ENCODE measurements around the gene GNB1L. TPM values are rescaled to one million over a fixed set of nuclear protein-coding genes. Genes with fewer than 3 reads are reported as not detected.

Gene GNB1L
- total and polyA plus RNA-seq, 9 of the 15 experiments (the other 6 are each of a cell fraction or from before 2014, with no cell fraction given), result 0.56 to 50.5 (median 10.2) TPM

DNA sequence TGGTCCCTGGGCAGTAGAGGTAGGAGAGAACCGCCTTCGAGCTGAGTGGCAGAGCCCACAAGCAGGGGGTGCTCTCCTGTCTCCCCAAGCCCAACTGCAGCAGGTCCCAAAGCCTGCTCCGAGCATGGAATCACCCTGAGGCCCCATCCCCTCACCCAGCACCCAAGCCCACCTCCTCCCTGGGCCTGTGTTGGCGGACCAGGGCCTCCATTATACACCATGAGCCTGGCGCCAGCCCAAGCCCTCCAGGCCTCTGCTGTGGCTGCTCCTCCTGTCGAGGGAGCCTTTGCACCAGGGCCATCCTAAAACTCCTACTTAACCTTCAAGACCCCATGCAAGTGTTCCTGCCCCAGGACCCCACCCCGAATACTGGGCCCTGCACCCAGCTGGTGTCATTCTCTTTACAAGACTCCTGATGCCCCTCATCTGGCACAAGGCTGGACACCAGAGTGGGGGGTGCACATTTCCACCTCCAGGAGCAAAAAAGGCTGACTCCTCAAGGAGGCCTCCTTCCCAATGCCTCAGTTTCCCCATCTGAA lies 114.7 kb downstream of the GNB1L start (continued):
- TF ChIP-seq, protein P1, sequence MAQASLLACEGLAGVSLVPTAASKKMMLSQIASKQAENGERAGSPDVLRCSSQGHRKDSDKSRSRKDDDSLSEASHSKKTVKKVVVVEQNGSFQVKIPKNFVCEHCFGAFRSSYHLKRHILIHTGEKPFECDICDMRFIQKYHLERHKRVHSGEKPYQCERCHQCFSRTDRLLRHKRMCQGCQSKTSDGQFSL (CRISPR knock-in tag; IDR thresholded peaks at IDR 0.05), result no peak
- TF ChIP-seq, protein P1 (tag; IDR thresholded peaks at IDR 0.05), result 0 out of 4 replicates have a peak, but pooled peaks of 1 of the 2 experiments have one; percentile 44
- no peak for TF ChIP-seq ATF7 (IDR thresholded peaks at IDR 0.05)
- 0 out of 2 replicates have a peak, but pooled peaks have one; percentile 31 for TF ChIP-seq ZNF830 (CRISPR knock-in tag; IDR thresholded peaks at IDR 0.05)
- no peak for TF ChIP-seq HIVEP1 (CRISPR knock-in tag; IDR thresholded peaks at IDR 0.05)
- no peak for TF ChIP-seq COPS2 (conservative IDR thresholded peaks at IDR 0.05)
- TF ChIP-seq ZNF699 (CRISPR knock-in tag; IDR thresholded peaks at IDR 0.05; ENCODE audit: insufficient replicate concordance), result no peak
- TF ChIP-seq, protein P2, sequence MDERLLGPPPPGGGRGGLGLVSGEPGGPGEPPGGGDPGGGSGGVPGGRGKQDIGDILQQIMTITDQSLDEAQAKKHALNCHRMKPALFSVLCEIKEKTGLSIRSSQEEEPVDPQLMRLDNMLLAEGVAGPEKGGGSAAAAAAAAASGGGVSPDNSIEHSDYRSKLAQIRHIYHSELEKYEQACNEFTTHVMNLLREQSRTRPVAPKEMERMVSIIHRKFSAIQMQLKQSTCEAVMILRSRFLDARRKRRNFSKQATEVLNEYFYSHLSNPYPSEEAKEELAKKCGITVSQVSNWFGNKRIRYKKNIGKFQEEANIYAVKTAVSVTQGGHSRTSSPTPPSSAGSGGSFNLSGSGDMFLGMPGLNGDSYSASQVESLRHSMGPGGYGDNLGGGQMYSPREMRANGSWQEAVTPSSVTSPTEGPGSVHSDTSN (CRISPR knock-in tag; IDR thresholded peaks at IDR 0.05; ENCODE audit: low read depth), result no peak
- TF ChIP-seq, protein P2 (tag; conservative IDR thresholded peaks at IDR 0.05; ENCODE audit: low read depth), result no peak
- no peak for TF ChIP-seq ZNF644 (tag; IDR thresholded peaks at IDR 0.05; ENCODE audit: low read depth)
- TF ChIP-seq, protein P3, sequence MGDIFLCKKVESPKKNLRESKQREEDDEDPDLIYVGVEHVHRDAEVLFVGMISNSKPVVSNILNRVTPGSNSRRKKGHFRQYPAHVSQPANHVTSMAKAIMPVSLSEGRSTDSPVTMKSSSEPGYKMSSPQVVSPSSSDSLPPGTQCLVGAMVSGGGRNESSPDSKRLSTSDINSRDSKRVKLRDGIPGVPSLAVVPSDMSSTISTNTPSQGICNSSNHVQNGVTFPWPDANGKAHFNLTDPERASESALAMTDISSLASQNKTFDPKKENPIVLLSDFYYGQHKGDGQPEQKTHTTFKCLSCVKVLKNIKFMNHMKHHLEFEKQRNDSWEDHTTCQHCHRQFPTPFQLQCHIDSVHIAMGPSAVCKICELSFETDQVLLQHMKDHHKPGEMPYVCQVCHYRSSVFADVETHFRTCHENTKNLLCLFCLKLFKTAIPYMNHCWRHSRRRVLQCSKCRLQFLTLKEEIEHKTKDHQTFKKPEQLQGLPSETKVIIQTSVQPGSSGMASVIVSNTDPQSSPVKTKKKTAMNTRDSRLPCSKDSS (IDR thresholded peaks at IDR 0.05; ENCODE audit: low read depth, partially characterized antibody), result no peak
- TF ChIP-seq STAG1 (CRISPR knock-in tag; IDR thresholded peaks at IDR 0.05; ENCODE audit: borderline replicate concordance), result no peak
- 0 out of 2 replicates have a peak, but pooled peaks have one; percentile 7 for TF ChIP-seq HDAC6 (IDR thresholded peaks at IDR 0.05; ENCODE audit: low read depth, low read length)
- TF ChIP-seq ZBTB7A (IDR thresholded peaks at IDR 0.05; ENCODE audit: borderline replicate concordance, control insufficient read depth, low read depth, low read length), result peak; percentile 41; the same call in 1 of the 2 replicates
- TF ChIP-seq FOXK1 (CRISPR knock-in tag; IDR thresholded peaks at IDR 0.05; ENCODE audit: borderline replicate concordance), result no peak
- TF ChIP-seq, protein P4, sequence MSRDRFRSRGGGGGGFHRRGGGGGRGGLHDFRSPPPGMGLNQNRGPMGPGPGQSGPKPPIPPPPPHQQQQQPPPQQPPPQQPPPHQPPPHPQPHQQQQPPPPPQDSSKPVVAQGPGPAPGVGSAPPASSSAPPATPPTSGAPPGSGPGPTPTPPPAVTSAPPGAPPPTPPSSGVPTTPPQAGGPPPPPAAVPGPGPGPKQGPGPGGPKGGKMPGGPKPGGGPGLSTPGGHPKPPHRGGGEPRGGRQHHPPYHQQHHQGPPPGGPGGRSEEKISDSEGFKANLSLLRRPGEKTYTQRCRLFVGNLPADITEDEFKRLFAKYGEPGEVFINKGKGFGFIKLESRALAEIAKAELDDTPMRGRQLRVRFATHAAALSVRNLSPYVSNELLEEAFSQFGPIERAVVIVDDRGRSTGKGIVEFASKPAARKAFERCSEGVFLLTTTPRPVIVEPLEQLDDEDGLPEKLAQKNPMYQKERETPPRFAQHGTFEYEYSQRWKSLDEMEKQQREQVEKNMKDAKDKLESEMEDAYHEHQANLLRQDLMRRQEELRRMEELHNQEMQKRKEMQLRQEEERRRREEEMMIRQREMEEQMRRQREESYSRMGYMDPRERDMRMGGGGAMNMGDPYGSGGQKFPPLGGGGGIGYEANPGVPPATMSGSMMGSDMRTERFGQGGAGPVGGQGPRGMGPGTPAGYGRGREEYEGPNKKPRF (IDR thresholded peaks at IDR 0.05; ENCODE audit: low read depth, low read length), result no peak
